Liver (tissue), 9 donors: Measurements from ENCODE around the gene POU3F1. TPM values are rescaled to one million over a fixed set of nuclear protein-coding genes. Genes with fewer than 3 reads are reported as not detected.

Source experiments
- DNase-seq: peaks from one replicate; pipeline ENCODE4 v3.0.0-alpha.2; 2017; ENCODE audit warnings: low spot score
- H3K27ac ChIP-seq, 2 donors: one replicate each; pipeline ENCODE4 v1.7.0; 2013; ENCODE audit warnings: inconsistent platforms in 2 of 2, low read length in 2 of 2, control low read depth in 1 of 2, low read depth in 1 of 2, mild to moderate bottlenecking in 1 of 2
- H3K27me3 ChIP-seq, 4 donors: one replicate each; pipeline versions ENCODE4 v1.6.1 to v1.7.0; 2013; ENCODE audit warnings: low read length in 3 of 4, inconsistent platforms in 1 of 4, mild to moderate bottlenecking in 1 of 4, moderate library complexity in 1 of 4; ENCODE audit not compliant: control insufficient read depth in 4 of 4, insufficient read depth in 4 of 4
- H3K36me3 ChIP-seq, 4 donors: one replicate each; pipeline versions ENCODE4 v1.6.1 to v1.7.0; 2013; ENCODE audit warnings: low read length in 3 of 4, mild to moderate bottlenecking in 3 of 4, low read depth in 1 of 4, moderate library complexity in 1 of 4; ENCODE audit not compliant: control insufficient read depth in 4 of 4, insufficient read depth in 3 of 4
- H3K4me1 ChIP-seq, 4 donors: one replicate each; pipeline versions ENCODE4 v1.6.1 to v1.7.0; 2013; ENCODE audit warnings: low read length in 3 of 4, mild to moderate bottlenecking in 3 of 4, moderate library complexity in 1 of 4; ENCODE audit not compliant: control insufficient read depth in 4 of 4, insufficient read depth in 4 of 4
- H3K4me3 ChIP-seq, 3 donors: one replicate each; pipeline versions ENCODE4 v1.6.1 to v1.7.0; 2013; ENCODE audit warnings: low read length in 3 of 3, control low read depth in 1 of 3, low read depth in 1 of 3, mild to moderate bottlenecking in 1 of 3
- H3K9ac ChIP-seq, 2 donors: one replicate each; pipeline ENCODE4 v1.7.0; 2013; ENCODE audit warnings: low read length in 2 of 2, mild to moderate bottlenecking in 2 of 2, moderate library complexity in 2 of 2, control low read depth in 1 of 2, low read depth in 1 of 2
- H3K9me3 ChIP-seq, 4 donors: one replicate each; pipeline versions ENCODE4 v1.6.1 to v1.7.0; 2013; ENCODE audit warnings: low read length in 3 of 4; ENCODE audit not compliant: control insufficient read depth in 4 of 4
- EGR1 ChIP-seq, 2 donors: IDR thresholded peaks; 2 replicates each; pipeline ENCODE4 v1.6.1; 2016 to 2018; ENCODE audit warnings: antibody characterized with exemption in 2 of 2, low read depth in 2 of 2
- FOXA1 ChIP-seq: IDR thresholded peaks from 2 replicates; pipeline ENCODE4 v1.6.1; 2016; ENCODE audit warnings: antibody characterized with exemption
- GABPA ChIP-seq, 2 donors: IDR thresholded peaks in 1 of 2; conservative IDR thresholded peaks in 1 of 2; 2 replicates each; pipeline ENCODE4 v1.6.1; 2016; ENCODE audit warnings: antibody characterized with exemption in 2 of 2, mild to moderate bottlenecking in 1 of 2, moderate library complexity in 1 of 2
- HNF4A ChIP-seq, 2 donors: conservative IDR thresholded peaks; 2 replicates each; pipeline ENCODE4 v1.6.1; 2016; ENCODE audit warnings: antibody characterized with exemption in 2 of 2, mild to moderate bottlenecking in 2 of 2
- HNF4G ChIP-seq: IDR thresholded peaks from 2 replicates; pipeline ENCODE4 v1.6.1; 2016; ENCODE audit warnings: antibody characterized with exemption
- JUND ChIP-seq, 2 donors: IDR thresholded peaks; 2 replicates each; pipeline ENCODE4 v1.6.1; 2016; ENCODE audit warnings: antibody characterized with exemption in 2 of 2
- NR2F2 ChIP-seq: IDR thresholded peaks from 2 replicates; pipeline ENCODE4 v1.6.1; 2016; ENCODE audit warnings: antibody characterized with exemption
- RAD21 ChIP-seq, 2 donors: IDR thresholded peaks; 2 replicates each; pipeline ENCODE4 v1.6.1; 2016; ENCODE audit warnings: antibody characterized with exemption in 2 of 2, mild to moderate bottlenecking in 2 of 2
- RXRA ChIP-seq, 2 donors: IDR thresholded peaks; 2 replicates each; pipeline ENCODE4 v1.6.1; 2017 to 2018; ENCODE audit warnings: antibody characterized with exemption in 2 of 2, mild to moderate bottlenecking in 1 of 2
- SP1 ChIP-seq: IDR thresholded peaks from 2 replicates; pipeline ENCODE4 v1.6.1; 2018; ENCODE audit warnings: antibody characterized with exemption, mild to moderate bottlenecking
- YY1 ChIP-seq: IDR thresholded peaks from 2 replicates; pipeline ENCODE4 v1.6.1; 2016; ENCODE audit warnings: antibody characterized with exemption, mild to moderate bottlenecking
- WGBS: extraction: QIAGEN DNeasy Blood & Tissue Kit; methylation state at CpG from one replicate; pipeline ENCODE4 v1.1.7; 2013; 5-methylcytosine and 5-hydroxymethylcytosine counted together
- polyA plus RNA-seq, 2 donors: library from polyadenylated mRNA; stranded (reverse) in 1 of 2; unstranded in 1 of 2; fragments of 200-250 nt in 1 of 2; fragments of >200 nt in 1 of 2; fragmentation: Nextera tagmentation in 1 of 2; extraction: Ambion mirVana in 1 of 2; gene quantifications; one replicate each; pipeline versions ENCODE4 v1.2.1 to v1.2.3, GENCODE V29; 2013 to 2015
- total RNA-seq, 2 donors: library from RNA; depleted of rRNA; stranded (reverse); fragments of >200 nt; gene quantifications; one replicate each; pipeline ENCODE4 v1.2.3, GENCODE V29; 2014
- TF ChIP-seq, protein P1 (sequence below): IDR thresholded peaks from 2 replicates; pipeline ENCODE4 v1.6.1; 2016; ENCODE audit warnings: antibody characterized with exemption, mild to moderate bottlenecking
- TF ChIP-seq, protein P2 (sequence below): IDR thresholded peaks from 2 replicates; pipeline ENCODE4 v1.6.1; 2016; ENCODE audit warnings: antibody characterized with exemption
- TF ChIP-seq, protein P3 (sequence below): IDR thresholded peaks from 2 replicates; pipeline ENCODE4 v1.6.1; 2016; ENCODE audit warnings: antibody characterized with exemption
- donor health status: healthy.
- donor health status: healthy.
- donor health status: healthy.
- donor health status: healthy.
- donor health status: healthy.

POU3F1 gene
- total and polyA plus RNA-seq, 4 donors: not detected

DNA sequence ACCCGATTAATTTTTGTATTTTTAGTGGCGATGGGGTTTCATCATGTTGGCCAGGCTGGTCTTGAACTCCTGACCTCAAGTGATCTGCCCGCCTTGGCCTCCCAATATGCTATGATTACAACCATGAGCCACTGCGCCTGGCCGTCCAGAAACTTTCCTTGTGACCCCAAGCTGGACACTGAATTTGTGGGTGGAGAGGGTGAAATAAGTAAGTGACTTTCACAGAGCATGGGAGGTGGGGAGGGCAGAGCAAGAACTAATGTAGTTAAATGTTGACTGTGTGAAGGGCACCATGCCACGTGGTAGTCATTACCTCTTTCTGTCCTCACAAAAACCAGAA is 36.8 kb downstream of the POU3F1 start:
- Histone ChIP-seq H3K9me3 (no peaks in the 10 kb centered on the region), H3K9ac (no peak overlapping the region), H3K36me3 (no peaks in the 10 kb centered on the region), H3K27ac (no peak overlapping the region), H3K4me3 (no peak overlapping the region), H3K4me1 (peaks cover 5 to 19% (median 16%) of the 10 kb centered on the region in 4 donors), H3K27me3 (no peaks in the 10 kb centered on the region)
- WGBS: 95% methylated on average over 6 of the region's 6 CpGs
- no peak for DNase-seq
- no peak for TF ChIP-seq HNF4G

DNA sequence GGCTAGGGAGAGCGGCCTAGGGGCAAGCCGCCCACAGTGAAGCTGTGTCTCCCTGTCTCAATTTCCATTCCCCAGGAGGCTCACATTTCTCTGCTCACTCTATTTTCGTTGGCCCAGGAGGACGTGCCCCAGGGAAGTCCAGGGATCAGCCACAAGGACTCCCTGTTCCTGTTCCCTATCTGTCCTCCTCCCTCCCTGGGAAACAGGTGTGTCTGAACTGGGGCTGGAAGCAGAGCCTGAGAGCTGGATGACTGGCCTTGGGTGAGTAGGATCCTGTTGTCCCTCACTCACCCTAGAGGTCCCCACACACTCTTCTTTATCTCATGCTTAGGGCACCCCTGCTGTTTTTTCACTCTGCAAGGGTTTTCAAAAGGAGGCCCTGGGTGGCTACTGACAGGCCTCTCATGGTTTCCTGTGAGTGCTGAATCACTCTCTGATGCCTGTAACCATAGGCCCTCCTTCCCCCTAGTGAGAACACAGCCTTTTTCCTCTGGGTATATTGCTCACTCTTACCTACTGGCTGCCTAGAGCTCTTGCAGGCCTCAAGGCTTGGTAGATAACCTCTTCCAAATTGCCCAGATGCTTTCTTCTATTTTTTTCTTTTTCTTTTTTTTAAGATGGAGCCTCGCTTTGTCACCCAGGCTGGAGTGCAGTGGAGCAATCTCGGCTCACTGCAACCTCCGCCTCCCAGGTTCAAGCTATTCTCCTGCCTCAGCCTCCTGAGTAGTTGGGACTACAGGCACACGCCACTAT is 37.3 kb downstream of the POU3F1 start:
- WGBS: 87% methylated on average over 8 of the region's 8 CpGs
- H3K36me3 ChIP-seq: no peaks in the 10 kb centered on the region
- peaks cover 5 to 21% (median 16%) of the 10 kb centered on the region in 4 donors for H3K4me1 ChIP-seq
- no peak overlapping the region for H3K9ac ChIP-seq
- H3K27me3 ChIP-seq: no peaks in the 10 kb centered on the region
- no peak overlapping the region for H3K27ac ChIP-seq
- DNase-seq: no peak
- no peak for TF ChIP-seq JUND (IDR thresholded peaks at IDR 0.05)
- no peak for TF ChIP-seq GABPA (IDR thresholded peaks at IDR 0.05 in 1 of 2, conservative IDR thresholded peaks at IDR 0.05 in 1 of 2)
- no peak for TF ChIP-seq NR2F2
- TF ChIP-seq, protein P1, sequence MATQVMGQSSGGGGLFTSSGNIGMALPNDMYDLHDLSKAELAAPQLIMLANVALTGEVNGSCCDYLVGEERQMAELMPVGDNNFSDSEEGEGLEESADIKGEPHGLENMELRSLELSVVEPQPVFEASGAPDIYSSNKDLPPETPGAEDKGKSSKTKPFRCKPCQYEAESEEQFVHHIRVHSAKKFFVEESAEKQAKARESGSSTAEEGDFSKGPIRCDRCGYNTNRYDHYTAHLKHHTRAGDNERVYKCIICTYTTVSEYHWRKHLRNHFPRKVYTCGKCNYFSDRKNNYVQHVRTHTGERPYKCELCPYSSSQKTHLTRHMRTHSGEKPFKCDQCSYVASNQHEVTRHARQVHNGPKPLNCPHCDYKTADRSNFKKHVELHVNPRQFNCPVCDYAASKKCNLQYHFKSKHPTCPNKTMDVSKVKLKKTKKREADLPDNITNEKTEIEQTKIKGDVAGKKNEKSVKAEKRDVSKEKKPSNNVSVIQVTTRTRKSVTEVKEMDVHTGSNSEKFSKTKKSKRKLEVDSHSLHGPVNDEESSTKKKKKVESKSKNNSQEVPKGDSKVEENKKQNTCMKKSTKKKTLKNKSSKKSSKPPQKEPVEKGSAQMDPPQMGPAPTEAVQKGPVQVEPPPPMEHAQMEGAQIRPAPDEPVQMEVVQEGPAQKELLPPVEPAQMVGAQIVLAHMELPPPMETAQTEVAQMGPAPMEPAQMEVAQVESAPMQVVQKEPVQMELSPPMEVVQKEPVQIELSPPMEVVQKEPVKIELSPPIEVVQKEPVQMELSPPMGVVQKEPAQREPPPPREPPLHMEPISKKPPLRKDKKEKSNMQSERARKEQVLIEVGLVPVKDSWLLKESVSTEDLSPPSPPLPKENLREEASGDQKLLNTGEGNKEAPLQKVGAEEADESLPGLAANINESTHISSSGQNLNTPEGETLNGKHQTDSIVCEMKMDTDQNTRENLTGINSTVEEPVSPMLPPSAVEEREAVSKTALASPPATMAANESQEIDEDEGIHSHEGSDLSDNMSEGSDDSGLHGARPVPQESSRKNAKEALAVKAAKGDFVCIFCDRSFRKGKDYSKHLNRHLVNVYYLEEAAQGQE: no peak
- TF ChIP-seq EGR1 (IDR thresholded peaks at IDR 0.05; ENCODE audit: low read depth in 2 of 2): no peak
- TF ChIP-seq, protein P2, sequence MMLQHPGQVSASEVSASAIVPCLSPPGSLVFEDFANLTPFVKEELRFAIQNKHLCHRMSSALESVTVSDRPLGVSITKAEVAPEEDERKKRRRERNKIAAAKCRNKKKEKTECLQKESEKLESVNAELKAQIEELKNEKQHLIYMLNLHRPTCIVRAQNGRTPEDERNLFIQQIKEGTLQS: no peak
- no peaks in the 10 kb centered on the region for H3K9me3 ChIP-seq
- no peak overlapping the region for H3K4me3 ChIP-seq

DNA sequence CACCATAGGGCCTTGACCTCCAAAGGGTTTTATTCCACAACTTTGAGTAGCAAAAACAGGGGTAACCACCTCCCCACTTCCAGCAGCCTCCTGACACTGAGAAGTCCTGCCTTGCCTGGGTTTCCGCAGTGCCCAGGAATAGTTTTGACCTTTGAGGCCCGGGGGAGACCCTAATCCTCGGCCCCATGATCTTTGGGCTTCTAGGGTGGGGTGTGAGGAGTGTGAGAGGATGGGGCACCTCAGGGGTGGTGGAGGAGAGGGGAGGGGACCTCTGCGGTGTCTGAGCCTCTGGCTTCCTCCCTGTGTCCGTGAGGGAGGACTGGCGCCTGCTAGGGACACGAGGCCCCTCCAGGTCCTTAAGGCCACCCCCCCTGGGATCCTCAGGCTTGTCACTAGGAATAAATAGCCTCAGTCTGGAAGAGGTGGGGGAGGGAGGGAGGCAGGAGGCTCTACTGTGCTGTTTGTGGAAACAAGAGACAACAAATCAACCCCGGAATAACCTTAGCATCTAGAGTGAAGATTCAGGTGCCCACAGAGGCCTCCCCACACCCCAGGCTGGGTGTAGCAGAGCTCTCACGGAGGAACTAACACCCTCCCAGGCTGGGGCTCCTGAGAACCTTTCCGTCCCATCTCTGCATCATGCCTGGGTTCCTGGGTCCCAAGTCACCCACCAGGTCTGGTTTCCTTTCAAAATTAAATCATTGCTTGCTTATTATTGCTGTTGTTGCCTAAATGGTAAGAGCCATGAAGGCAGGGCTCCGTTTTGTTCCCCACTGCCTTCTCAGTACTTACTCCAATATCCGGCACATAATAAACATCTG is 40.4 kb downstream of the POU3F1 start:
- Histone ChIP-seq H3K27me3 (no peaks in the 10 kb centered on the region), H3K27ac (peak overlapping the region; percentile 29 to 63), H3K9me3 (no peaks in the 10 kb centered on the region), H3K4me1 (peaks cover 0 to 15% (median 6%) of the 10 kb centered on the region in 4 donors), H3K9ac (no peak overlapping the region), H3K36me3 (no peaks in the 10 kb centered on the region), H3K4me3 (no peak overlapping the region)
- 79% methylated on average over 12 of the region's 12 CpGs for WGBS
- DNase-seq: no peak
- no peak for TF ChIP-seq RXRA (IDR thresholded peaks at IDR 0.05)
- no peak for TF ChIP-seq RAD21 (IDR thresholded peaks at IDR 0.05)
- TF ChIP-seq, protein P3, sequence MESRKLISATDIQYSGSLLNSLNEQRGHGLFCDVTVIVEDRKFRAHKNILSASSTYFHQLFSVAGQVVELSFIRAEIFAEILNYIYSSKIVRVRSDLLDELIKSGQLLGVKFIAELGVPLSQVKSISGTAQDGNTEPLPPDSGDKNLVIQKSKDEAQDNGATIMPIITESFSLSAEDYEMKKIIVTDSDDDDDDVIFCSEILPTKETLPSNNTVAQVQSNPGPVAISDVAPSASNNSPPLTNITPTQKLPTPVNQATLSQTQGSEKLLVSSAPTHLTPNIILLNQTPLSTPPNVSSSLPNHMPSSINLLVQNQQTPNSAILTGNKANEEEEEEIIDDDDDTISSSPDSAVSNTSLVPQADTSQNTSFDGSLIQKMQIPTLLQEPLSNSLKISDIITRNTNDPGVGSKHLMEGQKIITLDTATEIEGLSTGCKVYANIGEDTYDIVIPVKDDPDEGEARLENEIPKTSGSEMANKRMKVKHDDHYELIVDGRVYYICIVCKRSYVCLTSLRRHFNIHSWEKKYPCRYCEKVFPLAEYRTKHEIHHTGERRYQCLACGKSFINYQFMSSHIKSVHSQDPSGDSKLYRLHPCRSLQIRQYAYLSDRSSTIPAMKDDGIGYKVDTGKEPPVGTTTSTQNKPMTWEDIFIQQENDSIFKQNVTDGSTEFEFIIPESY: no peak
- TF ChIP-seq YY1: no peak
- no peak for TF ChIP-seq NR2F2
- TF ChIP-seq EGR1 (IDR thresholded peaks at IDR 0.05; ENCODE audit: low read depth in 2 of 2): no peak
- TF ChIP-seq HNF4G: no peak
- TF ChIP-seq HNF4A (conservative IDR thresholded peaks at IDR 0.05): no peak
- TF ChIP-seq, protein P2: no peak
- TF ChIP-seq, protein P1: no peak
- no peak for TF ChIP-seq SP1
- no peak for TF ChIP-seq FOXA1
